GM19043 (cell line): ENCODE data around the gene PCDH7.

Experiments used
- ATAC-seq: cut with Tn5 transposase; IDR thresholded peaks from one replicate; pipeline ENCODE4 v1.9.1; 2021; ENCODE audit warnings: low read depth; ENCODE audit not compliant: unreplicated experiment

Gene PCDH7

GRCh38 chr4:30720021-30720660, at the start of gene PCDH7:
TSS of gene PCDH7 (plus strand) at chr4:30720369. CDS start at chr4:30721423, 1,054 bp downstream.
- ATAC-seq = no peak

GRCh38 chr4:30671926-30672448, 48.2 kb upstream of the PCDH7 start:
- no peak for ATAC-seq

DNA sequence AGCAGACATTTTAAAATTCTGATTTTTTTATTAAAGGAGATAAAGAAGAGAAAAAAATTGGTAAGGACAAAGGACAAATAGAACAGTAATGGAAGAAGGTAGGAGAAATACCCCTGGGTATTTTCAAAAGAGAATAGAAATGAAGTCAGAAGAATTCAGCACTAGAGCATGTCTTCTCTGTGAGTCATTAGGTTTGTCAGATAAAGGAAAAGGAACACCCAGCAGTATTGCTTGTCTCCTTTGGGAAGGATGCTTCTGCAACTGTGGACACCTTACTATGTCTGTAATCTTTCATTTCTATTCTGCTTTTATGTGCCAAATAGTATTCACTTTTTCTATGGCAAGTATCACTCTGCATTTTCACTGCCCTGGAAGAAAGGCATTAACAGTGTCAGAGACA, 24.0 kb upstream of the PCDH7 start:
- no peak for ATAC-seq

- ATAC-seq = no peak
Measured at GRCh38 chr4:30714408-30715031, 5.6 kb upstream of the PCDH7 start.

DNA sequence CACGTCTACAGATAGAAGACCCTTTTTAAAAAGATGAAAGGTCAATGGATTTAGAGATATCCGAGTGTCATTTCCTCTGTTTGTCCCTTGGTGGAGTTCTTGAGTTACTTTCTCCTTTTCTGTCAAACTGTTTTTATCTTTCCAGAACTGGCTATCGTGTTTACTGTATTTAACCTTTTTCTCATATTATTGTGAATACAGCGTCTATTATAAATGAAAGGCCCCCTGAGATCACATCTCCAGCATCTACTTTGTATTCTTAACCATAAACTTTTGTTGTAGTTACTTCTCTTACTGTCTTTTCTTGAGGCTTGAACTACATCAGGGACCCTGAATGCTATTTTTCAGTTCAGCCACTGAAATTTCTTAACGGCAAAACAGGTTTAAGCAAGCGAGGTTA, 4.0 kb upstream of the PCDH7 start:
- no peak for ATAC-seq

DNA sequence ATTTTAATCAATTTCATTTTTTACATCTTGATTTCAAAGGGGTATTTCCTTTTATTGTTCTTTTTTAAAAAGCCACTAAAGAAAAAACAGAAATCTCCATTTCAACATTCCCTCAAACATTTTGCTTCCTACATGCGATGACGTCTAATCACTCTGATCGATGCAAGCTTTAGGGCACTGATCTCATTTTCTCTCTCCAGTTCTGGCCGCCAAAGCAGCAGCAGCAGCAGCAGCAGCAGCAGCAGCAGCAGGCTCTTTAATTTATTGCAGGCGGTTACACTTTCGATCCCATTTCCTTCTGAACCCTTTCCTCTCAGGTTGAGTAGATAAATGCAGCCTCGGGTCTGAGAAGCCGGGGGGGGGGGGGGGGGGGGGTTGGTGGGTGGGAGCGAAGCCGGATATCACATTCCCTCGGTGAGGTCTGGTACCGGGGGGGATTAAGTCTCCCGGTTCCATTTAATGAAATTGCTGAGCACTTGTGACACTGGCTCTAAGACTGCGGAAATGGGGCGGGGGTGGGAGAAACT, 3.4 kb upstream of the PCDH7 start:
- ATAC-seq = no peak

GRCh38 chr4:30717208-30718020, 2.8 kb upstream of the PCDH7 start:
- no peak for ATAC-seq

DNA sequence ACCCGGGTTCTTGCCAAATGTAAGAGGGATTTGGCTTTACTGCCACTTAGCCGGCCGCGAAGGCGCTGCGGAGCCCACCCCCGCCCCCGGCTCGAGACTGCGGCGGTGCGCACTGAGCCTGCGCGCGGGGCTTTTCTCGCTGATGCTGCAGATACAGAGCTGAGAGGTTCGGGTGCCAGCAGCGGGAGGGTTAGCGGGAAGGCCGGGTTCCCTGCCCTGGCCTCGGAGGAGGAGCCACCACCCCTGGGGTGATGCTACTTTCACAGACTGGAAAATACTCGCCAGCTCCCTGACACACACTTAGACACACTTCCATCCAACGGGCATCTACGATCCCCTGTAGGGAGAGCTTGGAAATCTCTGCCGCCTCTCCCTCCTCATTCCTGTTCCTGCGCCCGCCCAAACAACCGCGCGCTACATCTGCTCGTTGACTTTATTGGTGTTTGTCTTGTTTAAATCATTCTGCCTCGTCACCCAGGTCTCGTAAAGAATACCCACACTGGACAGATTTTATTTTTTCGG, 2.1 kb upstream of the PCDH7 start:
- ATAC-seq = no peak

- no peak for ATAC-seq
Measured at GRCh38 chr4:30718641-30719453, 1.3 kb upstream of the PCDH7 start.

- no peak for ATAC-seq
Measured at GRCh38 chr4:30719454-30720020, 632 bp upstream of the PCDH7 start.

DNA sequence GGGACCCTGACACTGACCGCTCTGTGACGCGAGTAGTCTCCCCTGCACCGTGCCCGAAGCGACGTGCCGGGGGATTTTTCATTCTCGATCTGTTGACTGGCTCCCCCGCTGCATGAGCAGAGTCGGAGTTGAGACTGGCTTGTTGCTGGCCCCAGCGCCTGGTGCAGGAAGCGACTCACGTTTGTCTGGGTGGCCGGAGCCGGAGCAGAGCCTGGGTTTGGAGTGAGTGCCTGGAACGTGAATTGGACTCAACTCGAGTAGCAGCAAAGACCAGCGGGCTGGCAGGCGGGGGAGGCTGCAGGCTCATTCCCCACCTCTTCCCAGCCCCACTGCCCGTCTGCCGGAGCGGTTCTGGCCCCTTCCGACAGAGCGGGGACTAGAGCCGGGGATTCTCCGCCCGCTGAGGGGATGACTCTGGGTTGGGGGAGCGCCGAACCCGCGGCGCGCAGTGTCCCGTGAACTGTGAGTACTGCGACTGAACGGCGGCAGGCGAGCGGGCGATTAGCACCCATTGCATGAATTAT, 554 bp downstream of the PCDH7 start:
- no peak for ATAC-seq

- no peak for ATAC-seq
Measured at GRCh38 chr4:30721185-30722091, 1.3 kb downstream of the PCDH7 start.

GRCh38 chr4:30722092-30722358, 1.9 kb downstream of the PCDH7 start:
- ATAC-seq = no peak

- ATAC-seq = no peak
Measured at GRCh38 chr4:30722359-30723200, 2.4 kb downstream of the PCDH7 start.

DNA sequence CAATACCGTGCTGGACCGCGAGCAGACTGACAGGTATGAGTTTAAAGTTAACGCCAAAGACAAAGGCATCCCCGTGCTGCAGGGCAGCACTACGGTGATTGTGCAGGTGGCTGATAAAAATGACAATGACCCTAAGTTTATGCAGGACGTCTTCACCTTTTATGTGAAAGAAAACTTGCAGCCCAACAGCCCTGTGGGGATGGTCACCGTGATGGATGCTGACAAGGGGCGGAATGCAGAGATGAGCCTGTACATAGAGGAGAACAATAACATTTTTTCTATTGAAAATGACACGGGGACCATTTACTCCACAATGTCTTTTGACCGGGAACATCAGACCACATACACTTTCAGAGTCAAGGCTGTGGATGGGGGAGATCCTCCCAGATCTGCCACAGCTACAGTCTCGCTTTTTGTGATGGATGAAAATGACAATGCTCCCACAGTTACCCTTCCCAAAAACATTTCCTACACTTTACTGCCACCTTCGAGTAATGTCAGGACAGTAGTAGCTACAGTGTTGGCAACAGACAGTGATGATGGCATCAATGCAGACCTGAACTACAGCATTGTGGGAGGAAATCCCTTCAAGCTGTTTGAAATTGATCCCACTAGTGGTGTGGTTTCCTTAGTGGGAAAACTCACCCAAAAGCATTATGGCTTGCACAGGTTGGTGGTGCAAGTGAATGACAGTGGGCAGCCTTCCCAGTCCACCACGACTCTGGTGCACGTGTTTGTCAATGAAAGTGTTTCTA, 3.2 kb downstream of the PCDH7 start:
- ATAC-seq = no peak

- no peak for ATAC-seq
Measured at GRCh38 chr4:30724247-30724646, 4.1 kb downstream of the PCDH7 start.

DNA sequence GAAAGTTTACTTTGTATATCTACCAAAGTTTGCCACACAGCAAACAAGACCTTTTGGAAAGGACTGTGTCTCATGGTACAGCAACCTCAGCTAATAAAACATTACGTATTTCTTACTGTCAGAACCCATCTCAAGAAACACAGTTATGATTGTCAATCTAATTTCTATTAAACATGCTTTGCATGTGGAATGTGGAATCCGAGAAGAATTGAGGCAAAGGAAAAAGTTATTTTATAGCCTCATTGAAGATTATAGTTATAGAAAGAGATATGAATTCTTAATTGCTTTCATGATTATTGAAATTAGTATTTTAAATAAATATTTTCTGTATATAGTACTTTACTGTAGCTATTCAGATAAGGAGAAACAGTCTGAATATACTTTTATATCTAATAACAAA, 5.4 kb downstream of the PCDH7 start:
- no peak for ATAC-seq
